K562 (cell line): Measurements from ENCODE around the gene DAZAP1. TPM values are rescaled to one million over a fixed set of nuclear protein-coding genes. Genes with fewer than 3 reads are reported as not detected.

ENCODE experiments used
- ATAC-seq: fragments of 200-7000 bp; cut with Tn5 transposase; 3 replicates; pipeline ENCODE4 v1.9.1; 2020; ENCODE audit warnings: moderate library complexity
- BruUV-seq: library from RNA; stranded (reverse); fragments of 400-500 nt; replicated peaks from 2 replicates; lab custom pipeline; 2021; lab: Mats Ljungman, UMichigan
- CTCF ChIA-PET: fragments of 300-600 bp; formaldehyde crosslinking; extraction: SDS; loops from one replicate; lab custom pipeline; 2021; ENCODE audit warnings: low intra/inter-chr PET ratio; lab: Yijun Ruan, JAX
- POLR2A ChIA-PET: fragments of 300-600, 350-650 bp; sonication (Branson Sonifier 250); formaldehyde crosslinking; extraction: SDS; loops from one replicate; lab custom pipeline; 2021; ENCODE audit warnings: antibody characterized with exemption, inconsistent platforms; lab: Yijun Ruan, JAX
- DNase-seq, 4 experiments: peaks; one replicate each; pipeline versions ENCODE4 v3.0.0 to v3.0.0-alpha.2; 2011 to 2018; ENCODE audit warnings: low spot score in 3 of 4, mixed read lengths in 3 of 4; ENCODE audit errors: extremely low read depth in 1 of 4
- FAIRE-seq: peaks from 2 replicates; lab custom pipeline; 2011; peaks lifted over from hg19 to GRCh38; lab: Jason Lieb, UNC
- H2AFZ ChIP-seq: 2 replicates; pipeline ENCODE4 v1.6.0; 2011; ENCODE audit warnings: low read depth, low read length, control low read depth, inconsistent platforms
- H3K27ac ChIP-seq: fragments of 200-600 bp; 3 replicates; pipeline ENCODE4 v1.8.0; 2011; ENCODE audit warnings: low read depth, mild to moderate bottlenecking, control low read depth, inconsistent platforms, low read length, moderate library complexity, mixed read lengths; ENCODE audit errors: extremely low read depth
- H3K27me3 ChIP-seq, 2 experiments: fragments of 300-600 bp in 1 of 2; 2 replicates in 1 of 2; 3 replicates in 1 of 2; pipeline versions ENCODE4 v1.6.0 to v1.8.0; 2011; ENCODE audit warnings: inconsistent platforms in 2 of 2, low read length in 2 of 2, mild to moderate bottlenecking in 1 of 2, mixed read lengths in 1 of 2, moderate library complexity in 1 of 2; ENCODE audit not compliant: control insufficient read depth in 2 of 2, insufficient read depth in 2 of 2
- H3K36me3 ChIP-seq: fragments of 300-600 bp; 3 replicates; pipeline ENCODE4 v1.8.0; 2011; ENCODE audit warnings: mild to moderate bottlenecking, low read length, inconsistent platforms; ENCODE audit not compliant: control insufficient read depth, insufficient read depth
- H3K4me1 ChIP-seq, 2 experiments: fragments of 200-600 bp in 1 of 2; replicated peaks in 1 of 2; 2 replicates in 1 of 2; 3 replicates in 1 of 2; pipeline versions ENCODE4 v1.5.1 to v1.8.0; 2011; ENCODE audit warnings: inconsistent platforms in 2 of 2, low read length in 2 of 2, mild to moderate bottlenecking in 1 of 2, mixed read lengths in 1 of 2, moderate library complexity in 1 of 2; ENCODE audit not compliant: control insufficient read depth in 2 of 2, insufficient read depth in 2 of 2
- H3K4me2 ChIP-seq: 2 replicates; pipeline ENCODE4 v1.6.1; 2011; ENCODE audit warnings: low read length, control low read depth, inconsistent platforms, mixed read lengths; ENCODE audit not compliant: insufficient read depth
- H3K4me3 ChIP-seq: fragments of 200-600 bp; sonication (generic), shearing (Covaris generic); 2 replicates; pipeline ENCODE4 v1.5.1; 2016; ENCODE audit warnings: control low read depth, inconsistent platforms
- H3K79me2 ChIP-seq: fragments of 200-600 bp; 3 replicates; pipeline ENCODE4 v1.8.0; 2011; ENCODE audit warnings: low read length, inconsistent platforms; ENCODE audit not compliant: control insufficient read depth, insufficient read depth
- H3K9ac ChIP-seq, 2 experiments: 2 replicates each; pipeline versions ENCODE4 v1.6.0 to v1.6.1; 2011; ENCODE audit warnings: low read depth in 2 of 2, low read length in 2 of 2, control low read depth in 1 of 2, inconsistent platforms in 1 of 2, mild to moderate bottlenecking in 1 of 2, mixed read lengths in 1 of 2; ENCODE audit not compliant: insufficient read depth in 1 of 2
- H3K9me1 ChIP-seq: one replicate; pipeline ENCODE4 v1.6.0; 2011; ENCODE audit warnings: inconsistent platforms, mild to moderate bottlenecking, low read length, moderate library complexity; ENCODE audit not compliant: control insufficient read depth, insufficient read depth
- H3K9me3 ChIP-seq: replicated peaks from 2 replicates; pipeline ENCODE4 v1.5.1; 2011; ENCODE audit warnings: low read depth, low read length, inconsistent platforms; ENCODE audit not compliant: control insufficient read depth, insufficient read depth
- H4K20me1 ChIP-seq: replicated peaks from 2 replicates; pipeline ENCODE4 v1.6.1; 2011; ENCODE audit warnings: low read length, inconsistent platforms, mixed read lengths; ENCODE audit not compliant: control insufficient read depth, insufficient read depth
- CGGBP1 ChIP-seq: fragments of 250-450 bp; sonication (Bioruptor Pico); IDR thresholded peaks from 2 replicates; pipeline ENCODE4 v1.9.0; 2021; ENCODE audit warnings: mild to moderate bottlenecking
- CREM ChIP-seq: IDR thresholded peaks from 2 replicates; pipeline ENCODE4 v1.6.1; 2014; ENCODE audit warnings: antibody characterized with exemption, low read depth
- CSDE1 ChIP-seq, 2 experiments: fragments of 450-650 bp; IDR thresholded peaks; 2 replicates each; pipeline ENCODE4 v1.6.1; 2016; ENCODE audit warnings: mild to moderate bottlenecking in 1 of 2
- DEAF1 ChIP-seq: fragments of 450-650 bp; formaldehyde crosslinking; IDR thresholded peaks from 2 replicates; pipeline ENCODE4 v1.4.0; 2020; ENCODE audit warnings: mild to moderate bottlenecking, moderate library complexity
- FOXK1 ChIP-seq: sonication (generic); formaldehyde crosslinking; IDR thresholded peaks from 2 replicates; pipeline ENCODE4 v1.8.0; 2022; ENCODE audit warnings: missing genetic modification reagents, mild to moderate bottlenecking, borderline replicate concordance
- KLF10 ChIP-seq: fragments of 250-450 bp; sonication (Bioruptor Pico); IDR thresholded peaks from 2 replicates; pipeline ENCODE4 v1.6.1; 2021; ENCODE audit warnings: matching md5 sums
- MYBL2 ChIP-seq, 2 experiments: fragments of 450-650 bp in 1 of 2; sonication (generic) in 1 of 2; formaldehyde crosslinking in 1 of 2; IDR thresholded peaks; 2 replicates each; pipeline versions ENCODE4 v1.6.1 to v1.8.1; 2017 to 2022; ENCODE audit warnings: borderline replicate concordance in 1 of 2, inconsistent platforms in 1 of 2, low read depth in 1 of 2, mild to moderate bottlenecking in 1 of 2, missing genetic modification reagents in 1 of 2, moderate library complexity in 1 of 2
- NR3C1 ChIP-seq: sonication (generic); formaldehyde crosslinking; IDR thresholded peaks from 2 replicates; pipeline ENCODE4 v1.8.1; 2022; ENCODE audit warnings: missing genetic modification reagents
- PCBP2 ChIP-seq: fragments of 200-400 bp; formaldehyde crosslinking; IDR thresholded peaks from 2 replicates; pipeline ENCODE4 v1.6.1; 2018; ENCODE audit warnings: low read length, low read depth, mild to moderate bottlenecking, moderate library complexity; ENCODE audit not compliant: poor library complexity, severe bottlenecking
- PHF20 ChIP-seq: fragments of 450-650 bp; IDR thresholded peaks from 2 replicates; pipeline ENCODE4 v1.6.1; 2018; ENCODE audit not compliant: partially characterized antibody
- PHF8 ChIP-seq: fragments of 200-600 bp; sonication (generic); IDR thresholded peaks from 2 replicates; pipeline ENCODE4 v1.6.1; 2012; ENCODE audit warnings: mixed run types, mild to moderate bottlenecking, inconsistent platforms, low read length, moderate library complexity, borderline replicate concordance
- ZBTB12 ChIP-seq: fragments of 250-450 bp; sonication (Bioruptor Pico); IDR thresholded peaks from 2 replicates; pipeline ENCODE4 v1.4.0; 2020
- WGBS: fragments of 100-300 bp; shearing (Covaris generic); methylation state at CpG from one replicate; pipeline ENCODE4 v1.1.6; 2016; ENCODE audit warnings: low coverage, mixed read lengths; ENCODE audit not compliant: insufficient coverage; ENCODE audit errors: missing lambda C conversion rate; 5-methylcytosine and 5-hydroxymethylcytosine counted together
- in situ Hi-C: fragments of 300-500 bp; cut with MboI; formaldehyde crosslinking; loops from 4 replicates; pipeline ENCODE4 v1.15.0; 2018; ENCODE audit warnings: inconsistent platforms, mixed read lengths
- intact Hi-C: fragments of 100-400 bp; cut with micrococcal nuclease; formaldehyde crosslinking; loops from 2 replicates; pipeline ENCODE4 v1.14.2; 2022
- polyA plus RNA-seq, 8 experiments: library from polyadenylated mRNA; depleted of rRNA in 4 of 8; stranded (reverse) in 5 of 8; unstranded in 3 of 8; fragments of >200 nt; fragmentation: Nextera tagmentation in 2 of 8; fragmentation: Illumina TruSeq in 1 of 8; extraction: Ambion mirVana in 2 of 8; extraction: Trizol in 1 of 8; gene quantifications; 2 replicates each; pipeline versions ENCODE4 v1.2.1 to v1.2.3, GENCODE V29; 2011 to 2014; ENCODE audit warnings: inconsistent platforms in 1 of 8, missing spikeins in 1 of 8
- total RNA-seq, 7 experiments: library from RNA; depleted of rRNA in 6 of 7; stranded (reverse); fragments of >200 nt in 6 of 7; fragmentation: Illumina TruSeq in 2 of 7; extraction: Trizol in 2 of 7; gene quantifications; 2 replicates each; pipeline versions ENCODE4 v1.2.1 to v1.2.3, GENCODE V29; 2011 to 2021; ENCODE audit warnings: low replicate concordance in 1 of 7

Gene DAZAP1
- total and polyA plus RNA-seq, 9 of the 15 experiments (the other 6 are each of a cell fraction or from before 2014, with no cell fraction given) = 10.8 to 289 (median 142) TPM

- in situ Hi-C loops (no loop called here), intact Hi-C loops (loop anchor here (10.0 kb wide), 1 partner anchor 171 kb away; the partner anchor contains the start of gene FAM174C)
- FAIRE-seq (peak; percentile 61), DNase-seq (peak; percentile 82 to 89 (median 85)), ATAC-seq (peak; percentile 84)
- ChIA-PET CTCF (interaction anchor here (0.8 to 1.1 kb wide), 2 partner anchors 31 to 68 kb away, joined by 3 to 6 read pairs; partner anchors contain the start of gene ADAMTSL5), POLR2A (interaction anchor here (0.6 to 1.3 kb wide), 5 partner anchors 8 to 770 kb away, joined by 3 to 6 read pairs (median 4); no protein-coding TSS in a partner anchor)
- peak overlapping the region; percentile 60 for H2AFZ ChIP-seq
- H3K4me1 ChIP-seq = peaks cover 33 to 82% of the 10 kb centered on the region in 2 experiments
- peak overlapping the region; percentile 47; the same call in 2 of the 3 replicates for H3K27ac ChIP-seq
- H3K4me3 ChIP-seq = peak overlapping the region; percentile 41
- peak overlapping the region; percentile 75 for H3K4me2 ChIP-seq
- H3K27me3 ChIP-seq = peaks cover 0 to 1% of the 10 kb centered on the region in 2 experiments; a peak in 1 of 5 replicates
- peaks cover 25% of the 10 kb centered on the region for H3K36me3 ChIP-seq
- H3K9me1 ChIP-seq = no peaks in the 10 kb centered on the region
- H4K20me1 ChIP-seq = peaks cover 22% of the 10 kb centered on the region
- BruUV-seq = no TSS peak
- peaks cover 21% of the 10 kb centered on the region for H3K79me2 ChIP-seq
- H3K9me3 ChIP-seq = no peaks in the 10 kb centered on the region
- 2% methylated on average over 23 of the region's 70 CpGs for WGBS
- H3K9ac ChIP-seq = peak overlapping the region; percentile 57 to 87
- TF ChIP-seq PHF8 = no peak
- TF ChIP-seq PCBP2 = no peak
- TF ChIP-seq CREM = peak; percentile 28; the same call in 1 of the 2 replicates
- no peak for TF ChIP-seq CGGBP1 (CRISPR knock-in tag)
- no peak for TF ChIP-seq KLF10 (CRISPR knock-in tag)
- no peak for TF ChIP-seq DEAF1 (CRISPR knock-in tag)
- TF ChIP-seq MYBL2 (IDR thresholded peaks at IDR 0.05; ENCODE audit: low read depth) = no peak
- no peak for TF ChIP-seq MYBL2 (CRISPR knock-in tag; IDR thresholded peaks at IDR 0.05; ENCODE audit: borderline replicate concordance)
- no peak for TF ChIP-seq FOXK1
- peak; percentile 47 for TF ChIP-seq PHF20
- no peak for TF ChIP-seq ZBTB12 (CRISPR knock-in tag)
- TF ChIP-seq NR3C1 (CRISPR knock-in tag) = no peak
- TF ChIP-seq CSDE1 (IDR thresholded peaks at IDR 0.05) = no peak
These were observed 38.0 kb downstream of the DAZAP1 start for GRCh38 chr19:1445185-1445931.
